Measurements from ENCODE around the gene OR10J5.
"Not testable (repeated sequence)": the region's sequence is repeated elsewhere in the genome, so short reads cannot be mapped to it uniquely, and the experiment has no call there.

OR10J5 gene

GRCh38 chr1:159560599-159560998, 24.8 kb upstream of the OR10J5 start:
- no peak overlapping the region for H3K4me3 ChIP-seq (ENCODE audit: low read depth, low read length)
- TF ChIP-seq, protein P1, sequence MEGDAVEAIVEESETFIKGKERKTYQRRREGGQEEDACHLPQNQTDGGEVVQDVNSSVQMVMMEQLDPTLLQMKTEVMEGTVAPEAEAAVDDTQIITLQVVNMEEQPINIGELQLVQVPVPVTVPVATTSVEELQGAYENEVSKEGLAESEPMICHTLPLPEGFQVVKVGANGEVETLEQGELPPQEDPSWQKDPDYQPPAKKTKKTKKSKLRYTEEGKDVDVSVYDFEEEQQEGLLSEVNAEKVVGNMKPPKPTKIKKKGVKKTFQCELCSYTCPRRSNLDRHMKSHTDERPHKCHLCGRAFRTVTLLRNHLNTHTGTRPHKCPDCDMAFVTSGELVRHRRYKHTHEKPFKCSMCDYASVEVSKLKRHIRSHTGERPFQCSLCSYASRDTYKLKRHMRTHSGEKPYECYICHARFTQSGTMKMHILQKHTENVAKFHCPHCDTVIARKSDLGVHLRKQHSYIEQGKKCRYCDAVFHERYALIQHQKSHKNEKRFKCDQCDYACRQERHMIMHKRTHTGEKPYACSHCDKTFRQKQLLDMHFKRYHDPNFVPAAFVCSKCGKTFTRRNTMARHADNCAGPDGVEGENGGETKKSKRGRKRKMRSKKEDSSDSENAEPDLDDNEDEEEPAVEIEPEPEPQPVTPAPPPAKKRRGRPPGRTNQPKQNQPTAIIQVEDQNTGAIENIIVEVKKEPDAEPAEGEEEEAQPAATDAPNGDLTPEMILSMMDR (IDR thresholded peaks at IDR 0.05; ENCODE audit: low read depth, low read length): no peak

- TF ChIP-seq, protein P1 (IDR thresholded peaks at IDR 0.05; ENCODE audit: low read depth, low read length): no peak
- no peak overlapping the region for H3K4me3 ChIP-seq (ENCODE audit: low read depth, low read length)
Measured at GRCh38 chr1:159556931-159557369, 21.1 kb upstream of the OR10J5 start.

DNA sequence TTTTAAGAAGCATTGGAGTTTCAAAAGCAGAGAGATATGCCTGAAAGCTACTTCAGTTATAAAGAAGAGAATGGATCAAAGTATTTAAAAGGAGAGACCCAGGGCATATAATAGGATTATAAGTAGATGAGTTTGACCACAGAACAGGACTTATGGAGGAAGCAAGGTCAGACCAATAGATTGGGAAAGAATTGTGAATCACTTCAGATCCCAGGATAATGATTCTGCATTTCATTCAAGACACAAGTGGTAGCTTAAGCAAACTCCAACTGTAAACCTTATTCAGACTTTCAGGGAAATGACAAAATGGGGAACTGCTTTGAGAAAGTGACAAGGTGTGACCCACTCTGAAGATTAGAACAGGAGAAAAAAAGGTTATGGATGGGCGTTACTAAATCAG, 18.9 kb upstream of the OR10J5 start:
- no peak overlapping the region for H3K4me3 ChIP-seq (ENCODE audit: low read depth, low read length)
- TF ChIP-seq, protein P1 (IDR thresholded peaks at IDR 0.05; ENCODE audit: low read depth, low read length): no peak

- TF ChIP-seq, protein P1 (IDR thresholded peaks at IDR 0.05; ENCODE audit: low read depth, low read length): no peak
Measured at GRCh38 chr1:159554261-159554660, 18.5 kb upstream of the OR10J5 start.

DNA sequence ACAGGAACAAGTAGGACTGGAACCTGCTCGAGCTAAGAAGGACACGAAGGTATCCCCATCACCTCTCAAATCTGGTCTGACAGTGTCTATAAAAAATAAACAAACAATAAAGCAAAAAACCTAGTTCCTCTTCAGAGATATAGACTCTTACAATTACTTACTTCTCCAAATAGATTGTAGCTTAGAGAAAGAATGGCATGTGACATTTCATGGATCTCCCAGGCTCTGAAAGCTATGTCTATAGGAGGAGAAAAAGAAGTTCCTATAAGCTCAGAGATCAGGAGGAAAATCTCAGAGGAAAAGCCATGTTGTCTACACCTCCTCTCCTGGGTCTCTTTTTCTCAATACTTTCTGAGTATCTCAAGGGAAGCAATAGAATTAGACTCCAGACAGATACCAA, 12.3 kb upstream of the OR10J5 start:
- H3K4me3 ChIP-seq (ENCODE audit: low read depth, low read length): no peak overlapping the region
- TF ChIP-seq, protein P1 (IDR thresholded peaks at IDR 0.05; ENCODE audit: low read depth, low read length): no peak

More at GRCh38 chr1:159554261-159554660, 18.5 kb upstream of the OR10J5 start:
- no peak overlapping the region for H3K4me3 ChIP-seq (ENCODE audit: low read depth, low read length)

DNA sequence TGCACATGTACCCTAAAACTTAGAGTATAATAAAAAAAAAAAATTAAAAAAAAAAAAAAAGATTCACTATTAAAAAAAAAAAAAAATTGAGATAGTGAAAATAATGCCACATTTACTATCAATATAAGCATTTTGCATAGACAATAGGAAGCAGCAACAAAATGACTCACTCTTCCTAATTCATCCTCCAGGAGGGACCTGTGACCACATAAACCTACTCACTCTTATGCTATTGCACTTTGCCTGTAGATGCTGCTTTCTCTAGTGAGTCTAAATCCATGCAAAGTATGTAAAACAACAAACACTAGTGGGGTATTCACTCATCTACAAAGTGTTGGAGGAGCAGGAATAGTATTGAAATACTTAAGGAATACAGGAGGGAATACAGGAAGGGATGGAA, 2.9 kb downstream of the OR10J5 start:
- H3K4me3 ChIP-seq (ENCODE audit: low read depth, low read length): no peak overlapping the region
- TF ChIP-seq, protein P1 (IDR thresholded peaks at IDR 0.05; ENCODE audit: low read depth, low read length): no peak

- H3K4me3 ChIP-seq (ENCODE audit: low read depth, low read length): not testable (repeated sequence)
Measured at GRCh38 chr1:159524792-159525191, 11.0 kb downstream of the OR10J5 start.

DNA sequence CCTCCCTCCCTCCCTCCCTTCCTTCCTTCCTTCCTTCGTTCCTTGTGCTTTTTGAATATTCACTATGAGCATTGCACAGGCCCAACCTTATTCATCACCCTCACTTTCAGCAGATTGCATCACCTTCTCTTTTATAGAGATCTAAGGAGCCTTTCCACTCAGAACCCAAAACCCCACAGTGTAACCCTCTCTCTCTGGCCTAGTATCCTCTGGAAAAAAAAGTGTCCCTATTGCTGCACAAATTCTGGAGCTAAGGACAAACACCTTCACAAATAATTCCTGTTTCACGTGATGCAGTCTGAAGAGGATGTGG, 25.6 kb downstream of the OR10J5 start:
- H3K4me3 ChIP-seq (ENCODE audit: low read depth, low read length): no peak overlapping the region
- TF ChIP-seq, protein P1 (IDR thresholded peaks at IDR 0.05; ENCODE audit: low read depth, low read length): no peak

Measured in WI38 (cell line).